ENCODE measurements around the gene ELMO2. TPM values are rescaled to one million over a fixed set of nuclear protein-coding genes. Genes with fewer than 3 reads are reported as not detected.

The ELMO2 gene
- total and polyA plus RNA-seq, 4 donors, result 19.6 to 56.5 (median 45.9) TPM

GRCh38 chr20:46343348-46343974 is 63.0 kb downstream of the ELMO2 start:
- DNase-seq (no peak), ATAC-seq (ENCODE audit: insufficient read depth, low FRiP score) (no peak)
- H3K36me3 ChIP-seq (ENCODE audit: control insufficient read depth in 4 of 4, insufficient read depth in 4 of 4, low read length in 4 of 4), result peaks cover 0 to 9% (median 0%) of the 10 kb centered on the region in 4 donors
- 4 to 7% methylated on average over 17 of the region's 17 CpGs for WGBS, 2 donors
- no peak overlapping the region for H3K4me3 ChIP-seq
- no peaks in the 10 kb centered on the region for H3K9me3 ChIP-seq (ENCODE audit: control insufficient read depth in 4 of 4, insufficient read depth in 3 of 4, low read length in 3 of 4)
- no peak for TF ChIP-seq CTCF (IDR thresholded peaks at IDR 0.05; ENCODE audit: control extremely low read depth, extremely low read depth)
- H3K4me1 ChIP-seq (ENCODE audit: control insufficient read depth in 5 of 5, insufficient read depth in 5 of 5, low read length in 5 of 5), result peaks cover 0 to 5% (median 0%) of the 10 kb centered on the region in 5 donors
- H3K27me3 ChIP-seq (ENCODE audit: control insufficient read depth in 3 of 3, insufficient read depth in 3 of 3, low read length in 2 of 3), result peaks cover 3 to 51% (median 22%) of the 10 kb centered on the region in 3 donors
- H3K27ac ChIP-seq (ENCODE audit: low read depth in 1 of 2, low read length in 1 of 2), result no peak overlapping the region
- H3K9ac ChIP-seq (ENCODE audit: insufficient read depth in 1 of 2, low read length in 2 of 2), result no peak overlapping the region

- no peak for TF ChIP-seq CTCF (IDR thresholded peaks at IDR 0.05; ENCODE audit: control extremely low read depth, extremely low read depth)
- no peak for ATAC-seq (ENCODE audit: insufficient read depth, low FRiP score)
- WGBS, 2 donors, result 49 to 53% methylated on average over 17 of the region's 17 CpGs
- no peak overlapping the region for H3K4me3 ChIP-seq
- no peak overlapping the region for H3K9ac ChIP-seq (ENCODE audit: insufficient read depth in 1 of 2, low read length in 2 of 2)
- H3K27ac ChIP-seq (ENCODE audit: low read depth in 1 of 2, low read length in 1 of 2), result no peak overlapping the region
- peaks cover 0 to 5% (median 0%) of the 10 kb centered on the region in 5 donors for H3K4me1 ChIP-seq (ENCODE audit: control insufficient read depth in 5 of 5, insufficient read depth in 5 of 5, low read length in 5 of 5)
- peaks cover 0 to 2% (median 0%) of the 10 kb centered on the region in 4 donors for H3K36me3 ChIP-seq (ENCODE audit: control insufficient read depth in 4 of 4, insufficient read depth in 4 of 4, low read length in 4 of 4)
- no peak for DNase-seq
- H3K27me3 ChIP-seq (ENCODE audit: control insufficient read depth in 3 of 3, insufficient read depth in 3 of 3, low read length in 2 of 3), result peaks cover 3 to 58% (median 22%) of the 10 kb centered on the region in 3 donors
- H3K9me3 ChIP-seq (ENCODE audit: control insufficient read depth in 4 of 4, insufficient read depth in 3 of 4, low read length in 3 of 4), result no peaks in the 10 kb centered on the region
Measured at GRCh38 chr20:46342451-46343347, 63.7 kb downstream of the ELMO2 start.

DNA sequence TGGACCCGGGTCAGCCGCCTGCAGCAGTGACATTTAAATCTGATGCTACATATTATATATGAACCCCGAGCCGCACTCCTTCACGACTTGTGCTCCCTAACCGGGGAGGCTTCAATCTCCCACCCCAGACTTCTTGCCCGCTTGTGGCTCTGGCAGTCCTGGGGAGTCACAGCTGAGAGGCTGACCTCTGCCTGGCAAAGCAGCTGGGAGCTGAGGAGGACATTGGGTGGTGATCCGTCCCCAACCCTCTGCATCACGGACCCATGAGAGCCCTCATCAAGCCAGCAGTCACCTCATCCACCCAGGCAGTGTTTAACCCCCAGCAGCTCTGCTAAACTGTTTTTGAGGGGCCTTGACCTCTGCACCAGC is 64.4 kb downstream of the ELMO2 start:
- H3K9ac ChIP-seq (ENCODE audit: insufficient read depth in 1 of 2, low read length in 2 of 2), result no peak overlapping the region
- WGBS, 2 donors, result 44 to 54% methylated on average over 9 of the region's 9 CpGs
- H3K4me3 ChIP-seq, result no peak overlapping the region
- ATAC-seq (ENCODE audit: insufficient read depth, low FRiP score) (no peak), DNase-seq (no peak)
- H3K36me3 ChIP-seq (ENCODE audit: control insufficient read depth in 4 of 4, insufficient read depth in 4 of 4, low read length in 4 of 4), result peaks cover 0 to 1% (median 0%) of the 10 kb centered on the region in 4 donors
- no peaks in the 10 kb centered on the region for H3K9me3 ChIP-seq (ENCODE audit: control insufficient read depth in 4 of 4, insufficient read depth in 3 of 4, low read length in 3 of 4)
- peaks cover 3 to 64% (median 22%) of the 10 kb centered on the region in 3 donors for H3K27me3 ChIP-seq (ENCODE audit: control insufficient read depth in 3 of 3, insufficient read depth in 3 of 3, low read length in 2 of 3)
- peaks cover 0 to 5% (median 0%) of the 10 kb centered on the region in 5 donors for H3K4me1 ChIP-seq (ENCODE audit: control insufficient read depth in 5 of 5, insufficient read depth in 5 of 5, low read length in 5 of 5)
- no peak for TF ChIP-seq CTCF (IDR thresholded peaks at IDR 0.05; ENCODE audit: control extremely low read depth, extremely low read depth)
- H3K27ac ChIP-seq (ENCODE audit: low read depth in 1 of 2, low read length in 1 of 2), result no peak overlapping the region
